Right renal cortex interstitium (tissue), 3 donors: ENCODE measurements around the gene ANO10. TPM values are rescaled to one million over a fixed set of nuclear protein-coding genes. Genes with fewer than 3 reads are reported as not detected.

Experiments
- DNase-seq, 3 donors: peaks; one replicate each; pipeline ENCODE4 v3.0.0-alpha.2; 2013; ENCODE audit warnings: low read depth in 3 of 3, low spot score in 2 of 3
- polyA plus RNA-seq, 3 donors: library from polyadenylated mRNA; unstranded; fragments of 120-200 nt; gene quantifications; one replicate each; pipeline ENCODE4 v1.2.1, GENCODE V29; 2013; ENCODE audit not compliant: insufficient read length in 3 of 3

The ANO10 gene
- polyA plus RNA-seq, 3 donors, result 35.9 to 45.7 (median 38.9) TPM

DNA sequence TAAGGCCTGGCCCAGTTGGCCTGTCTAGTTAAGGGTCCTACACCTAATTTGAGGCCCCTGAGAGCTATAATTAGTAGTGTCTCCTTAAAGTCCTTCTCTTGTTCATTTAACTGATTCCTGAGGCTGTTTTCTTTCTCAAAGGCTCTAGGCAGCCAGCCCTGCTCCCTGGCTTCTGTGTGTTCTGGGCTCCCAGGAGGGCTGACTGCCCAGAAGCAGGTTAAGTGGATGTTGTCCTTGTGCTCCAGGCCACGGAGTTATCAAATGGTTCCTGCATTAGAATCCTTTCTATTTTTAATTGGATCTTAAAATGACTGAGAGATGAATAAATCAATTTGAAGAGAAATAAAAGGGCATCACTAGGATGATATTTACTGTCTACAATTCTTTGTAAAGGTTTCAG lies 195.4 kb downstream of the ANO10 start:
- no peak for DNase-seq

DNA sequence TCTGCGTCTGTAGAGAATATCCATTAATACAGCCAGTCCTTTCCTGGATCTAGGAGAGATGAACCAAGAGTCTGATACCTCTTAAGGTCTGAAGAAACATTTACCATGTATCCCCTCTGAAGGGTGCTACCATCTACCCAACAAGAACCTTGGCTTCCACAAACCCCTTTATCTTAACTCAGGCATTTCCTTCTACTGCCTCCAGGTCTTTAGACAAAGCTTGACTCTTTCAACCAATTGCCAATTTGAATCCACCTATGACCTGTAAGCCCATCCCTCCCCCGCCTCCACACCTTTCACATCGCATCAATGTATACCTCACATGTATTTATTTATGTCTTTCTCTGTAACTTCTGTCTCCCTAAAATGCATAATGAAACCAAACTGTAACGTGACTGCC lies 196.0 kb downstream of the ANO10 start:
- no peak for DNase-seq

DNA sequence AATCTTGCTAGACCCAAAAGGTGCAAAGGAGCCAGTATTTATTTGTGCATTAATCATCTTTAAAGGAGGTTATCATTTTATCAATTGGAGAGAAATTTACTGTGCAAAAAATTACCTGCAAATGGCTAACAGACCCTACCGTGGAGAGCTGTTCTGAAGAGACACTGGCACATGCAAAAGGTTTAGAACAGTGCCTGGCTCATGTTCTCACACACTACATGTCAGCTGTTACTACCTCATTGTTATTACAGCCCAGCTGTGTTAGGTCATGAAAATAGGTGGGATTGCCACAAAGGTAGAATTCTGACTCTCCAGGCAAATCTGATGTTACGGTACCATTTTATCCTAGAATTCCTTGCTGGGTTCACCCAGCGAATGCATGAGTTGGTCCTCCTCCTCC lies 198.2 kb downstream of the ANO10 start:
- DNase-seq, result no peak

DNA sequence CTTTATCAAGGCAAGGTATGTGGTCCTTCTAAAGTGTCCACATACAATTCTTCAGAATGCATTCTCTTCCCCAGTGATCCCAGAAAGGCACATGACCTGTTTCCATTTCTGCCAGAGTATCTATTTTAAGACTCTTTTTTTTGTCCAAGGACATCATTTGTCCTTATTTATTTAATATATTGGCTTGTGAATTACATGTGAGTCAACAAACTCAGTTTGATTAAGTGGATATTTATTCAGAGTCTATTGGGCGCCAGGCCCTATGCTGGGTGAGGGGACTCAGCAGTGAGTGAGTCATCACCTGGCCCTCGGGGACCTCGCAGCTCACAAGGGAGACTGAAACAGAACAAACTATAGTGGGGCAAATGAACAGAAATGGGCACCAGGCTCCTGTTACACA lies 198.7 kb downstream of the ANO10 start:
- DNase-seq, result no peak

DNA sequence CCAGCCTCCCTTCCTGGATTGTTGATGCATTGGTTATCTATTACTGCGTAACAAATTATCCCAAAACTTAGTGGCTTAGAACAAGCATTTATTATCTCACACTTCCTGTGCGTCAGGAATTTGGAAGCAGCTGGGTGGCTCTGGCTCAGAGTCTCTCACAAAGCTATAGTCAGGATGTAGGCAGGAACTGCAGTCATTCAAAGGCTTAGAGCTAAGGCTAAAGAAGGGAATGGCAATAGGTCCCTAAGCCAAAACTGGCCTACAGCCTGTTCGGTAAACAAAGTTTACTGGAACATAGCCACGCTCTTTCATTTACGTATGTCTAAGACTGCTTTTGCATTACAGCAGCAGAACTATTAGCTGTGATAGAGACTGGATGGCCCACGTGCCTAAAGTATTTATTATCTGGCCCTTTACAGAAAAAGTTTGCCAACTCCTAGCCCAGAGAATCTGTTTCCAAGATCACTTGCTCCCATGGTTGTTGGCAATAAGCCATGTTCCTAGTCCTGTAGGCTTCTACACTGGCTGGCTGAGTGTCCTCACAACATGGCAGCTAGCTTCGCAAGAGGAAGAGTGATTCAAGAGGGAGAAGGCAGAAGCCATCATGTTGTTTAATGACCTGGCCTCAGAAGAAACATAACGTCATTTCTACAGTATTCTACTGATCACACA lies 203.1 kb downstream of the ANO10 start:
- DNase-seq, result no peak

DNA sequence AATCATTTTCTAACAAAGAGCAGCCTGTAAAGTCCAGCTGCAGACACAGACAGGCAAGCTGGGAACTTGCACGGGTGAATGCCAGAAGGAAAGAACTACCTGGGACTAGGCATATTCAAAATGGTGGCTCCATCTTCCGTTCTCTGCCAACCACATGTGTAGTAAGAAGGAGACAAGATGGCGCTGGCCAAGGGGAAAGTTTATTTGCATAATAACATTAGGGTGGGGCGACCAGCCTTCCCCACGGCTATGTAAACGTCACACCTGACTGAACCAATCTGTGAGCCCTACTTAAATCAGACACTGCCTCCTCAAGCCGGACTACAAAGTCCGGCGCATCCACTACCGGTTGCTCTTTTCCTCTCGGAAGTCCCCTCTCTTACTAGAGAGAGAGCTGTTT lies 204.7 kb downstream of the ANO10 start:
- no peak for DNase-seq

DNA sequence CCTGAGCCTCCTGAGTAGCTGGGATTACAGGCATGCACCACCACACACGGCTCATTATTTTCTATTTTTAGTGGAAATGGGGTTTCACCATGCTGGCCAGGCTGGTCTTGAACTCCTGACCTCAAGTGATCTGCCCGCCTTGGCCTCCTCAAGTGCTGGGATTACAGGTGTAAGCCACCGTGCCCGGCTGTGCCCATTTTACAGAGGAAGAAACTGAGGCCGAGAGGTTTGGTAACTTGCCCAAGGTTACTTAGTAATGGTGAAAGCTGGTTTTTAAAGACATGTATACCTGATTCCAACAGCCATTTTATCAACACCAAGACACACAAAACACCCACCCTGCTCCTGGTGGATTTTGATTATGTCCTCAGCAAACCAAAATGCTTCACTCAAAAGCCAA lies 206.7 kb downstream of the ANO10 start:
- DNase-seq, result no peak

DNA sequence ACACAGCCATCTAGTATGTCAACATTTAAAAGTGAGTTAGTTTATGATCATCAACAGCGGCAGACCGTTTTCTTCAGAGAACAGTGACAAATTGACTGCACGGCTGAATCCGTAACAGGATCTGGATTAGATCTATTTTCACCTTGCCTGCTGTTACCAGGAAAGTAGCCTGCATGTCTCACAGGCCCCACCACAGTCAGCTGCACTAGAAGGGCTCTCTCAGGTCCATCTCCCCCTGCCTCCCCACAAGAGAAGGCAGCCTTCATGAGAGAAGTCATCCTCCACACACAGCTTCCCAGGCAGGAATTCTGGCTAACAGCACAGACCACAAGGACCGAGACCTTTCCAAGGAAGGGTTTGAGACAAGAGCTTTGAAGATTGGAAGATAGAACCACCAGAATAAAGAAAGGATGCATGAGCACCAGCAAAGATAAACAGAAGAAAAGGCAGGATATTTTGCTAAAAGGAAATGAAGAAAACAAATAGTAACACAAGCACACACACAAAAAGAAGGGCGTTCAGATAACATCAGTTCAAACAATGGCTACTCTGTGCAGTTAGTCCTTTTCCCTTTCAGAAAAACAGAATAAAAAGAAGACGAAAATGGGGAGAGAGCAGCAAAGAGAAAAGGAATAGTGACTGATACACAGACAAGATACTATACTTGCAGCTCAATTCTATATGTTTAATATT lies 208.0 kb downstream of the ANO10 start:
- no peak for DNase-seq

DNA sequence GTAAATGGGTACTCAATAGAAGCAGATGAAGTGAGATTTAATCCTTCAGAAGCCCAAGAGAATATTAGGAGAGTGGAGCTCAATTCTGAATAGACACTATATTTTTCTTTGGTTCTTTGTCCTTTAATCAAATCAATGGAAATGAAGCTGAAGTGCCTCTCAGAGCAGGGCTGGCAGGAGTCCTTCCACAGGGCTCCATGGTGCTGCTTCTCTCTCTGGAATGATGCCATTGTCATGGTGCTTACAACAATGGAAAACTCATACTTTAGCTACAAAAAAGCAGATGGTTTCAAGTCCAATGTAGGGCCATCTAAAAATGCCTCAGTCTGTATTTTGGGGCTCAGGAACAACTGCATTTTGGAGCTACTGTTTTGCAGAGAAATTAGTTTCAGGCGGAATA lies 210.4 kb downstream of the ANO10 start:
- DNase-seq, result no peak

DNA sequence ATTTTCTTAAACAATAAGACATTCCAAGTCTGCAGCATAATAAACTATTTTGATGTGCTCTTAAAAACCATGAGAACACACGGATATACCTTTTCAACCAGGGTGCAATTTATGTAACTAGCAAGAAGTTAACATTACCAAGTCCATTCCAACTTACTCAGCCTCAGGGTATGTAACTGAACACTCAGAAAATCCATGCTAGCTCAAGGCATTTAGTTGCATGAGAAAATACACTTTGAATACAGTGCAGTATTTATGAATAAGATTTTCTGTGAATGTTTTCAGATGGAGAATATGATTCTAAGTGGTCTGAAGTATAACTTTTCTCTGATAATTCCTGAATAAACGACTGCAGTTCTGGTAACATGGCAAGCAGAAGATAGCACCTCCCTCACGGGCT lies 211.2 kb downstream of the ANO10 start:
- DNase-seq, result no peak

DNA sequence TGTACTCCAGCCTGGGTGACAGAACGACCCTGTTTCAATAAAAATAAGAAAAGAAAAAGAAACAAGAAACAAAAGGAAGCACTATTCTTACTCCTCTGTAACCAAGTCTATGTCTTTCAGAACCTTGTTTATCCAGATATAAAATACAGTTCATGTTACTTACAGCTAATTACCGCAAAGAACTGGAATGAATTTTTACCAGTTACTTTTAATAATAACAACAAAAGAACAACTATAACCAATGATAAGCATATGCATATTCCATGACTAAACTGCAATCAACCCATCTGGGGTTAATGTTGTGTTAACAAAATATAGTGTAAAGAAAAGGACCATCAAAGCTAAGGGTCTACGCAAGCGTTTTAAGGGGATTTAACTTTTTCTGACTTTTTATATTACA lies 212.3 kb downstream of the ANO10 start:
- no peak for DNase-seq

DNA sequence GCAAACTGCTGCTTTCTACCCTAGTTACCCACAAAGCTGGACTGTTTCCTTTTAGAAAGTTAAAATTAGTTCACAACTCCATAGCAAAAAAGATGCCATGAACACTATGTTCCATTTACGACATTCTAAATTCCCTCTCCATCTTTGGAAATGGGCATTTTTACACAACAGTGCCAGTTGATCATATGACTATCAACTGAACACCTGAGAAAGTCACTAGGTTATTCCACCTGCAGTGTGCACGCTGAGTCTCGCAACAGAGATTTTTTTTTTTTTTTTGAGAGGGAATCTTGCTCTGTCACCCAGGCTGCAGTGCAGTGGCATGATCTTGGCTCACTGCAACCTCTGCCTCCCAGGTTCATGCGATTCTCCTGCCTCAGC lies 215.2 kb downstream of the ANO10 start:
- no peak for DNase-seq

DNA sequence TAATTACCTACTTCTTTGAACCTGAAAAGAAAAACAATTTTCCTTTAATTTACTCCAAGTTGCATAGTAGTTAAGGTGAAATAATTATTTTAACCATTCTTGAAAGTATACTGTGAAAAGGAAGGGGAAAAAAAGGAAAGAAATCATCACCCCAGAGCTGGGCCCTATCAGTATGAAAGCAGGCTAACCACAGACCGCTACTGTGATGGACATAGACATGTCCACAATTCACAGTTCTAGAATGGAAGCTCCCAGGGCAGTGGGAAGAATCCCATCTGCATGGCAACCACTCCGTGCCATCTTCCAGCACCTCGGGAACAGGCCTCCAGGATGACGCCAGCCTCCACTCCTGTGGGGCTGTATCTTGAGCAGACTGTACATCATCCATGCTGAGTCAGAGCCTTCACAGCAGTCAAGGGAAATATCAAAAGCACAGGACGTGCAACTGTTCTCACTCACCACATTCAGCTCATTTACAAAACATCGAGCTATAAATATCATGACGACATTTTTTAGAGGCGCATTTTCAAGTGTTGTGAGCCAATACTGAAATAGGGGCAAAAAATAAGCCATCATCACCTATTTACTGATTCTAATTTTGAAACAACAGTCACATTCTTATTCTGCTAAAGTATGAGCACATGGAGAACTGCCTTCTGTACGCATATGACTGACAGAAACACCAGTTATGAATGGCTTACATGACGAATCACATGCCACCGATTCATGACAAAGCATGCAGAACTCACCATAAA lies 215.7 kb downstream of the ANO10 start:
- no peak for DNase-seq

DNA sequence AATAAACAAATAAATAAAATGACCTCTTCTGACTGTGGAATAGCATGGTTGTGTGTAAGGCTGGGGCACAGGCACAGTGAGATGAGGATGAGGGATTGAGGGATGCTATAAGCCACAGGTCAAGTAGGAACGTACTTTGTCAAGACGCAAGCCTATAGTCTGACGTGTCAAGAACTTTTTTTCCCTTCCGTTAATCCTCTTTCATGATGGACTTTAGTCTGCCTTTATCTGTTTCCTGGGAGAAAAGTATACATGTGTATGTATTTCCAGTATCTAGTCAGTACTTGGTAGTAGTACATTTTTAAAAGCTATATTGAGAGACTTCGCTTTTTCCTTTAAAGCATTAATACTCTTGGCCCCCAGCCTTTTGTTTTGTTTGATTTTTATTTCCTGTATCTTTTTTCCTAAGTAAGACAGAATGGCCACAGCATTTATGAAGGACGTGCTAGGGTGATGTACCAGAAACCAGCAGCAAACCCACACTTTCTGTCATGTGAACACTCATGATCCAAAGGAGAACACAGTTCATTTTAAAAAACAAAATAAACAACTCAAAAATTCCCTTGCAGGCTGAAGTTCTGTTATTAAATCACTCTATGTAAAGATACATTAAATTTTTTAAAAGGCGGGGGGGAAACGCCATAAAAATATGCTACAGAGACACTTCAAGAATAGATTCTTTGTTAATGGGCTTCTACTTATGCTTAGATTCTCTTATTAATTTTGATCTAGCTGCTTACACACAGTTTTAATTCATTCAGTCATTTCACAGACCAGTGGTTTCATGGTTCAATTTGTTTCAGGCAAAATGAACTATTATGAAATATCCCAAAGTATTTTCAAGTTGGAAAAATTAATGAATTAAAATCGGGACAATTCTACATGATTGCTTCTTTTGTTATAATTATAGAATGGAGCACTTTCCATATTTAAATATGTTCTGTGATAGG lies 220.8 kb downstream of the ANO10 start:
- no peak for DNase-seq

DNA sequence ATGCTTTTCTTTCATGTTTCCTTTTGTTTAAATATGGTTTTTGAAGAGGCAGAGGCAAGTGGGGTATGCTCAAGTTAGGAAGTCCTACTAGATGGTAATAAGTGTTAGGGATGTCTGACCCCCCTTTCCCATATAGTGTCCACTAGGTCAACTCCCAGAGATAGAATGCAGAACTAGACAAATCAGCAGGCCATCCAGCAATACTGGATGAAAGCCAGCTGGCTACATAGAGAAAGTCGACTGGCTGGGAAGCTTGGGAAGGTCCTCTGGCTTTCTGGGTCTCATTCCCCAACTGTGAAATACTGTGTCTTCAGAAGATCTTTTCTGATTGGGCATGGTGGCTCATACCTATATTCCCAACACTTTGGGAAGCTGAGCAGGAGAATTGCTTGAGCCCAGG lies 221.6 kb downstream of the ANO10 start:
- no peak for DNase-seq

DNA sequence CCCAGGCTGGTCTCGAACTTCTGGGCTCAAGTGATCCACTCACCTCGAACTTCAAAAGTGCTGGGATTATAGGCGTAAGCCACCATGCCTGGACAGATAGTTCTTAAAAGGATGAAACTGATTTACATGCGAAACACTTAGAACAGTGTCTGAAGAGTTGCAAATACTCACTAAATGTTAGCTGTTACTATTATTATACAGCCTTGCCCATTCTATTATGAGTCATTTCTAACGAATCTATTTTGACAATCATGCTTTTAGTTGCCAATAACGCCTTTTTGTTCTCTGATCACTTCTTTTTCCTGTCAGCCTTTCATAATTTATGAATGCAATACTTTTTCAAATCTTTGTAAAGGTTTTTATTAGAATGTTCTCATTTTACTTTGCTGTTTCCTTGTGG lies 222.8 kb downstream of the ANO10 start:
- DNase-seq, result no peak

DNA sequence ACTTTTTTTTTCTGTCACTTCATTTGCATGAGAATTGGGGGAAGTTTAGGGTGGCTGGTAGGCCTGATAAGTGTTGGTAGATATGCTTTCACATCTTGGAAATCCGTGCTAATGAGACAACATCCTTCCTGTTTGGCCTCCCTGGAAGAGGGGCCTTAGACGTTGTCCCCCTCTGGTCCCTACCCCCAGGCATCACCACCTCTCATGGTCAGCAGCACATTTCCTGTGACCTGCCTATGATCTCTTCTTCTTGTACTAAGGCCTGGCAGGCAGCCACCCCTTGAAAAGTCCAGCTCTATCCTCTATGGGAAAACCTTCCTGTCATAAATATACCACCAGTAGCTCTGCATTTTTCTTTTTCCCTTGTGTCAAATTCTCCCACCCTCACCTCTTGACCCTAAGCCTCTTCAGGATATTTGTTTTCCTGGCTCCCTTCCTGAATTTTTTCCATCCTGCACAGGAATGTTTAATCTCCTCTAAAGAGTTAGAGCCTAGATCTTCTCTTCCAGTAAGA lies 227.7 kb downstream of the ANO10 start:
- DNase-seq, result no peak

DNA sequence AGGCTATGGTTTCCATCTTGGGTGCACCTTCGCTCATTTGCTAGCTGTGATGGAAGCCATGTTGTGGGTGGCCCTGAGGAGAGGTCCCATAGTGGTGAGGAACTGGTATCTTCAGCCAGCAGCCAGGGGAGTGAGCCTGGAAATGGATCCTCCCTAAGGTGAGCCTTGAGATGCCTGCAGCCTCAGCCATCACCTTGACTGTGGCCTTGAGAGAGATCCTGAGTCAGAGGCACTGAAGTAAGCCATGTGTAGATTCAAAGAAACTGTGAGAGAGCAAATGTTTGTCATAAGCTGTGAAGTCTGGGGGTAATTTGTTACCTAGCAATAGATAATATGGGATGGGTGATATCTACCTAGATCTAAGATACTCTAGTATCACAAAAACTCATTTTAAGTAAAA lies 230.2 kb downstream of the ANO10 start:
- DNase-seq, result no peak

DNA sequence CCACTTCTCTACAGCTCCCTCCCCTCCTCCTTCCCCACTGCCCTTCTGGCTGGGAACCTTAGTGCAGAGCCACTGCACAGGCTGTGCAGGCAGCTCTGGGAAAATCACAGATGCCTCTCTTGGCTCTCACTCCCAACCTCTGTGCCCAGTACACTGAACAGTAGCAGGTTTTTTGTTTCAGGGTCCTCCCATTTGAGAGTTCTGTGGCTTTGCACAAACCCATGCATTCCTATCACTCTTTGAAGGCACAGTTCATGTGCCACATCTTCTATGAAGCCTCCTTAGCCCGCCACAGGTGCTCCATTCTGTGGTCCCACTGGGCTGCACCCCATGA lies 231.6 kb downstream of the ANO10 start:
- DNase-seq, result no peak

DNA sequence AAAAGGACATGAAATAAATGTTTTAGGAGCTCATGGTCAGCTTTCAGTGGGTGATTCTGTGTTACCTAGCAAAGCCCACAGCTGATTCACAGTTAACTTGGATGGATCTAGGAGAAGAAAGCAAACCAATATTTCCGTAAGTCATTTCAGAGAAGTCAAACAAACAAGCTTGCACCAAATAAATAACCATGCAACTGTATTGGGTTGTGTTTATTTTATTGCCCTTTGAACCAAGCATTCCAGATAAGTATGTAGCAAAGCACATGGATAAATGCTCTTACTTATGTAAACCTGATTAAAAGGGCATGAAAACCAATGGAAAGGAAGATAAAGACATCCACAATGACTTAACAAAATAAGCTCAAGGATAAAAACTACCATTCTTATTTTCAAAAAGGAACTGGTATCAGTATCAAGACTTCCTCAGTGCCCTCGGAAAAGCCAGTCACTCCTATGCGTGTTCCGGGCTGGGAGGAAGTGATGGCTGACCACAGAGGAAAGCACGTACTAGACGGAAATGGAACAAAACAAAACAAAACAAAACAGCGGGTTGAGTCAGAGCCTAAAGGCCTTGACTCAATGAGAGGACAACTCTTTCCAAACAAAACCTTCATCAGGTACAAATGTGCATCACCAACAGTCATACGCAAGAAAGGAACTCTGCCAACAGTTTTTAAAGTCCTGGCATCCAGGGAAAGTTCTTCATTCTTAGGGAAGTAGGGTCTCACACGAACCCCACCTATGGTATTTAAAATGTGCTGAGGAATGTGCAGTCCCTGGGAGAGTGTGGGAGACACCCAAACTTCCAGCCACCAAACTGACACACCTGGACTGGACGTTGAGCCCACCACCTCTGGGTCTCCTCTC lies 232.2 kb downstream of the ANO10 start:
- DNase-seq, result no peak
